Liver (tissue), 3 donors: ENCODE measurements around the gene CCDC33.

Experiments
- RAD21 ChIP-seq, 2 donors: IDR thresholded peaks; 2 replicates each; pipeline ENCODE4 v1.6.1; 2016; ENCODE audit warnings: antibody characterized with exemption in 2 of 2, mild to moderate bottlenecking in 2 of 2
- SP1 ChIP-seq: IDR thresholded peaks from 2 replicates; pipeline ENCODE4 v1.6.1; 2018; ENCODE audit warnings: antibody characterized with exemption, mild to moderate bottlenecking
- TF ChIP-seq, protein P1 (sequence below): fragments of 150-350 bp; IDR thresholded peaks from 2 replicates; pipeline ENCODE4 v1.5.1; 2017; ENCODE audit warnings: improper control_type of control experiment, low read depth, low read length; ENCODE audit not compliant: missing input control
- TF ChIP-seq, protein P2 (sequence below): IDR thresholded peaks from 2 replicates; pipeline ENCODE4 v1.6.1; 2016; ENCODE audit warnings: antibody characterized with exemption
- donor health status: healthy.
- donor health status: healthy.

DNA sequence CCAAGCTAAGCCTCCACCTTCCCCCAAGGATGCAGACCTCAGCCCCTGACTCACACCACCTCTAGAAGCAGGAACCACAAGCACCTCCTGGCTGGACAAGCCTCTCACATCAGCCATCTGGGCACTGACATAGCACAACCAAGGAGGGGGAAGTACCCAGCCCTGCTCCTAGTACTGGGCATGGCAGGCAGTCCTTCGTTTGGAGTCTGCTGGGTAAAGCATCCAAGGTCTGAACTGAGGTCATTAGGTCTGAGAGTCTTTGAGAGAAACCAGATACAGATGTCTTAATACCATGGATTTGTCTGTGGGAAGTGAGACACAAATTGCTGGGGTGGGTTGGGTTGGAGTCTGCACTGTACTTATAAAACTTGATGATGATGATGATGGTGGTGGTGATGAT is 61.8 kb downstream of the CCDC33 start:
- TF ChIP-seq, protein P1, sequence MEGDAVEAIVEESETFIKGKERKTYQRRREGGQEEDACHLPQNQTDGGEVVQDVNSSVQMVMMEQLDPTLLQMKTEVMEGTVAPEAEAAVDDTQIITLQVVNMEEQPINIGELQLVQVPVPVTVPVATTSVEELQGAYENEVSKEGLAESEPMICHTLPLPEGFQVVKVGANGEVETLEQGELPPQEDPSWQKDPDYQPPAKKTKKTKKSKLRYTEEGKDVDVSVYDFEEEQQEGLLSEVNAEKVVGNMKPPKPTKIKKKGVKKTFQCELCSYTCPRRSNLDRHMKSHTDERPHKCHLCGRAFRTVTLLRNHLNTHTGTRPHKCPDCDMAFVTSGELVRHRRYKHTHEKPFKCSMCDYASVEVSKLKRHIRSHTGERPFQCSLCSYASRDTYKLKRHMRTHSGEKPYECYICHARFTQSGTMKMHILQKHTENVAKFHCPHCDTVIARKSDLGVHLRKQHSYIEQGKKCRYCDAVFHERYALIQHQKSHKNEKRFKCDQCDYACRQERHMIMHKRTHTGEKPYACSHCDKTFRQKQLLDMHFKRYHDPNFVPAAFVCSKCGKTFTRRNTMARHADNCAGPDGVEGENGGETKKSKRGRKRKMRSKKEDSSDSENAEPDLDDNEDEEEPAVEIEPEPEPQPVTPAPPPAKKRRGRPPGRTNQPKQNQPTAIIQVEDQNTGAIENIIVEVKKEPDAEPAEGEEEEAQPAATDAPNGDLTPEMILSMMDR = no peak
- no peak for TF ChIP-seq RAD21 (IDR thresholded peaks at IDR 0.05)
- TF ChIP-seq, protein P2, sequence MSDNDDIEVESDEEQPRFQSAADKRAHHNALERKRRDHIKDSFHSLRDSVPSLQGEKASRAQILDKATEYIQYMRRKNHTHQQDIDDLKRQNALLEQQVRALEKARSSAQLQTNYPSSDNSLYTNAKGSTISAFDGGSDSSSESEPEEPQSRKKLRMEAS = no peak
- TF ChIP-seq SP1 = no peak
